Natural killer cell (primary cell): ENCODE measurements around the gene HAUS7. TPM values are rescaled to one million over a fixed set of nuclear protein-coding genes. Genes with fewer than 3 reads are reported as not detected.

Experiments used
- ATAC-seq, 3 donors: fragments of 150-1000 bp in 2 of 3; fragments of 200-7000 bp in 1 of 3; cut with Tn5 transposase; 1 replicate in 1 of 3; 2 replicates in 2 of 3; pipeline ENCODE4 v1.10.0; 2021; ENCODE audit warnings: mild to moderate bottlenecking in 2 of 3, moderate library complexity in 2 of 3
- DNase-seq, 2 donors: peaks; one replicate each; pipeline versions ENCODE4 v3.0.0 to v3.0.0-alpha.2; 2013 to 2021; ENCODE audit warnings: mixed read lengths in 1 of 2
- H3K27ac ChIP-seq: one replicate; pipeline ENCODE4 v1.5.1; 2013; ENCODE audit warnings: mild to moderate bottlenecking, low read length
- H3K27me3 ChIP-seq: one replicate; pipeline ENCODE4 v1.6.1; 2013; ENCODE audit warnings: low read length; ENCODE audit not compliant: control insufficient read depth, insufficient read depth
- H3K36me3 ChIP-seq: one replicate; pipeline ENCODE4 v1.6.1; 2013; ENCODE audit warnings: low read length; ENCODE audit not compliant: control insufficient read depth, insufficient read depth
- H3K4me1 ChIP-seq: one replicate; pipeline ENCODE4 v1.6.1; 2013; ENCODE audit warnings: low read length; ENCODE audit not compliant: control insufficient read depth, insufficient read depth
- H3K4me3 ChIP-seq: one replicate; pipeline ENCODE4 v1.5.1; 2013; ENCODE audit warnings: low read length
- H3K9me3 ChIP-seq: one replicate; pipeline ENCODE4 v1.6.1; 2013; ENCODE audit warnings: low read length; ENCODE audit not compliant: control insufficient read depth, insufficient read depth
- H3K27ac Mint-ChIP-seq, 2 donors: one replicate each; pipeline ENCODE4 v1.8.0; 2022; ENCODE audit warnings: mild to moderate bottlenecking in 2 of 2, mixed read lengths in 2 of 2, moderate library complexity in 1 of 2
- H3K27me3 Mint-ChIP-seq, 2 donors: one replicate each; pipeline ENCODE4 v1.8.0; 2022; ENCODE audit warnings: low read depth in 2 of 2, mixed read lengths in 2 of 2
- H3K36me3 Mint-ChIP-seq: one replicate; pipeline ENCODE4 v1.8.0; 2022; ENCODE audit warnings: mixed read lengths
- H3K4me1 Mint-ChIP-seq, 2 donors: one replicate each; pipeline ENCODE4 v1.8.0; 2022; ENCODE audit warnings: mixed read lengths in 2 of 2
- H3K4me3 Mint-ChIP-seq: one replicate; pipeline ENCODE4 v1.8.0; 2022; ENCODE audit warnings: mild to moderate bottlenecking, moderate library complexity, mixed read lengths
- H3K9me3 Mint-ChIP-seq, 2 donors: one replicate each; pipeline ENCODE4 v1.8.0; 2022; ENCODE audit warnings: mixed read lengths in 2 of 2
- CTCF ChIP-seq: fragments of 200-600 bp; IDR thresholded peaks from one replicate; pipeline ENCODE4 v1.8.0; 2022; ENCODE audit warnings: antibody characterized with exemption
- WGBS: methylation state at CpG from one replicate; pipeline ENCODE4 v1.1.7; 2013; ENCODE audit warnings: missing lambda C conversion rate; ENCODE audit not compliant: insufficient coverage; 5-methylcytosine and 5-hydroxymethylcytosine counted together
- intact Hi-C: fragments of 100-400 bp; cut with micrococcal nuclease; formaldehyde crosslinking; loops from one replicate; pipeline ENCODE4 v1.14.2; 2022
- total RNA-seq, 4 donors: library from RNA; stranded (reverse); fragments of 120-200 nt in 1 of 4; gene quantifications; one replicate each; pipeline versions ENCODE4 v1.2.3 to v1.2.4, GENCODE V29; 2013 to 2022

Gene HAUS7
- total RNA-seq, 3 donors from 2014 or later (not counting 1 experiment from before 2014, with no cell fraction given), result 27.4 to 33.1 (median 31.9) TPM

GRCh38 chrX:153398275-153398960, 72.0 kb downstream of the HAUS7 start:
- H3K4me1 Mint-ChIP-seq, result peaks cover 0 to 5% of the 10 kb centered on the region in 2 donors
- ATAC-seq, result no peak
- no peak overlapping the region for H3K4me3 Mint-ChIP-seq
- intact Hi-C loops, result no loop called here
- Histone ChIP-seq H3K27ac (no peak overlapping the region), H3K27me3 (no peaks in the 10 kb centered on the region), H3K36me3 (no peaks in the 10 kb centered on the region), H3K4me3 (no peak overlapping the region), H3K9me3 (no peaks in the 10 kb centered on the region), H3K4me1 (no peaks in the 10 kb centered on the region)
- H3K9me3 Mint-ChIP-seq, result no peaks in the 10 kb centered on the region
- H3K36me3 Mint-ChIP-seq, result no peaks in the 10 kb centered on the region
- peaks cover 4 to 7% of the 10 kb centered on the region in 2 donors for H3K27me3 Mint-ChIP-seq
- 92% methylated on average over 15 of the region's 17 CpGs for WGBS
- no peak for DNase-seq
- H3K27ac Mint-ChIP-seq, result no peak overlapping the region
- no peak for TF ChIP-seq CTCF

Other genes with a start within 250 kb of the HAUS7 start
- not detected for gene PNMA6F, start 148.8 kb downstream of the HAUS7 start, total RNA-seq
- 10 to 100 TPM in 2 of 3 donors, 1 to 10 TPM in 1; 9.1 to 17.4 (median 17.3) TPM for gene ZNF275, start 136.4 kb downstream of the HAUS7 start, total RNA-seq
- gene PNMA6E, start 69.2 kb downstream of the HAUS7 start, total RNA-seq, result not detected
- 1 to 10 TPM; 1.6 to 3.3 (median 2.9) TPM for gene ZFP92, start 59.1 kb downstream of the HAUS7 start, total RNA-seq
- gene TREX2, start 24.5 kb downstream of the HAUS7 start, total RNA-seq, result 1 to 10 TPM; 1.6 to 3.4 (median 3.1) TPM
- not detected for gene BGN, start 24.4 kb upstream of the HAUS7 start, total RNA-seq
- not detected for gene ATP2B3, start 47.1 kb upstream of the HAUS7 start, total RNA-seq
- gene CCNQ, start 128.6 kb upstream of the HAUS7 start, total RNA-seq, result 10 to 100 TPM in 2 of 3 donors, 1 to 10 TPM in 1; 9.0 to 17.2 (median 12.5) TPM
- not detected for gene DUSP9, start 176.6 kb upstream of the HAUS7 start, total RNA-seq
- gene PNCK, start 203.2 kb upstream of the HAUS7 start, total RNA-seq, result 1 to 10 TPM in 1 of 3 donors, under 1 TPM in 2; 0.66 to 1.1 (median 0.97) TPM
- 1 to 10 TPM in 2 of 3 donors, under 1 TPM in 1; 0.77 to 2.5 (median 1.4) TPM for gene SLC6A8, start 217.3 kb upstream of the HAUS7 start, total RNA-seq